ENCODE data around the gene METTL8. TPM values are rescaled to one million over a fixed set of nuclear protein-coding genes. Genes with fewer than 3 reads are reported as not detected.

METTL8 gene
- total RNA-seq, 4 donors from 2014 or later: 17.2 to 45.3 (median 25.7) TPM

DNA sequence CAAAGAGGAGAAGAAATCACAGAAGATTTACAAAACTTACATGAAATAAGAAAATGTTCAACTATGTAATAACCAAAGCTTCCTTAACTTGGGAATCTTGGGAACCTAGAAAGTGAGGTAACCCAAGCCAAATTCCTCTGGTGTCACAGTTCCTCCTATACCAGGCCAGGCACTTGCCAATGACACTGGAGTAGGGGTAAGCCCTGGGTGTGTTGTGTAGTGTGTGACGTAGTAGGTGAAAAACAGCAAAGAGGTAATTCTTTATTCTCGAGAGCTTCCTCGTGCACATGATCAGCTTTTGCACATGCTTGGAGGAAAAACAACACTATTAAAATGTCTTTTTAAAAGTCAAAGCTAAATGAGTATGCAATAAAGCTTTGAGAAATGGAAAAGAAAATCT lies 118.0 kb downstream of the METTL8 start:
- TF ChIP-seq, protein P1, sequence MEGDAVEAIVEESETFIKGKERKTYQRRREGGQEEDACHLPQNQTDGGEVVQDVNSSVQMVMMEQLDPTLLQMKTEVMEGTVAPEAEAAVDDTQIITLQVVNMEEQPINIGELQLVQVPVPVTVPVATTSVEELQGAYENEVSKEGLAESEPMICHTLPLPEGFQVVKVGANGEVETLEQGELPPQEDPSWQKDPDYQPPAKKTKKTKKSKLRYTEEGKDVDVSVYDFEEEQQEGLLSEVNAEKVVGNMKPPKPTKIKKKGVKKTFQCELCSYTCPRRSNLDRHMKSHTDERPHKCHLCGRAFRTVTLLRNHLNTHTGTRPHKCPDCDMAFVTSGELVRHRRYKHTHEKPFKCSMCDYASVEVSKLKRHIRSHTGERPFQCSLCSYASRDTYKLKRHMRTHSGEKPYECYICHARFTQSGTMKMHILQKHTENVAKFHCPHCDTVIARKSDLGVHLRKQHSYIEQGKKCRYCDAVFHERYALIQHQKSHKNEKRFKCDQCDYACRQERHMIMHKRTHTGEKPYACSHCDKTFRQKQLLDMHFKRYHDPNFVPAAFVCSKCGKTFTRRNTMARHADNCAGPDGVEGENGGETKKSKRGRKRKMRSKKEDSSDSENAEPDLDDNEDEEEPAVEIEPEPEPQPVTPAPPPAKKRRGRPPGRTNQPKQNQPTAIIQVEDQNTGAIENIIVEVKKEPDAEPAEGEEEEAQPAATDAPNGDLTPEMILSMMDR (IDR thresholded peaks at IDR 0.05; ENCODE audit: low read depth): no peak

DNA sequence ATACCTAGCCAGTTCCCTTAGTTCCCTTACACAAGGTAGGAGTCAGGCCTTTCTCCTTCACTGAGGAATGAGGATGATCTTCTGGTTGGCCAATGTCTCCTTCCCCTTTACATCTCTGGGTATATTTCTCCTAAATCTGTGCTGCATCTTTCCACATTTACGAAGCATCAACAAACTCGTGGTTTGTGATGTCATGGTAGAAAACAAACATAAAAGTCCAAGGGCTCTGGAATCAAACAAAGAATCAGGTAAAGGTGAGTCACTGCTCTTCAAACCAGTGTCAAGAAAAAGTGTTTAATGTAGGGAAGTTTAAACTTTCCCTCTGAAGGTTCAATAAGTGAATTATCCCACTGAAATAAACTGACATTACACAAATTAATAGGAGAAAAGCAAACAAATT lies 122.9 kb downstream of the METTL8 start:
- TF ChIP-seq, protein P1 (IDR thresholded peaks at IDR 0.05; ENCODE audit: low read depth): no peak

DNA sequence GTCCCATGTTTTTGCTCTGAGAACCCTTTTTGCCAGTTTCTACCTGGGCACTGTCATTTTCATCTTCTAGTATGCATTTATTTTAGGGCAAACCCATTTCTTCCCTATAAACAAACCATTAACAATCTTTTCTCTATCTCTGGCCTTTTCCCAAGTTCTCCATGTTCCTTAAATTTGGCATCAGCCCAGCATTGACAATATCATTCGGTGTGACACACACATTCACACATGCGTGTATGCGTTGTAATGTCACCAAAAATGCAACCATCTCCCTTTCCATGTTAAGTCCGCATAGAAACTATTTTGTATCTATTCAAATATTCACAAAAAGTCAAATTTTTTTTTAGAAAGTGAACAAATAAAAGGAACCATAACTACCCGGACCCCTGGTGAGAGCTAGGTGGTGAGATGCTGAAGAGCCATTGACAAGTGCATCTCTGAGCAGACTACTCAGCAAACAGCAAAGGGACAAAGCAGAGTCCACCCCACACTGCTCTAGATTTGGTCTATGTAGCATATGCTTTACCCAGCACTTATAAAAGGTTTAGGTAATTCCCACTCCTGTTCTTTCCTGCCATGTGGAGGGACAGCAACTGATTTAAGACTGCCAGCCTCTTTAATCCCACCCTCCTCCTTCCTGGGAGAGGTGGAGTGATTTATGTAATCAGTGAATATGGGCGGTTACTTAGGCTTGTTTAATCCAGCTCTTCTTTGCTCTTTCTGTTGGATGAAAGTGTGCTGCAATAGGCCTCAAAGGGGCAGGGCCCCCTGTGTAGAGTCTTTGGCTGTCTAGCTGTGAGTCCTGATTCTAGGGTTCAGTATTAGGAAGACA lies 124.1 kb downstream of the METTL8 start:
- TF ChIP-seq, protein P1 (IDR thresholded peaks at IDR 0.05; ENCODE audit: low read depth): no peak

DNA sequence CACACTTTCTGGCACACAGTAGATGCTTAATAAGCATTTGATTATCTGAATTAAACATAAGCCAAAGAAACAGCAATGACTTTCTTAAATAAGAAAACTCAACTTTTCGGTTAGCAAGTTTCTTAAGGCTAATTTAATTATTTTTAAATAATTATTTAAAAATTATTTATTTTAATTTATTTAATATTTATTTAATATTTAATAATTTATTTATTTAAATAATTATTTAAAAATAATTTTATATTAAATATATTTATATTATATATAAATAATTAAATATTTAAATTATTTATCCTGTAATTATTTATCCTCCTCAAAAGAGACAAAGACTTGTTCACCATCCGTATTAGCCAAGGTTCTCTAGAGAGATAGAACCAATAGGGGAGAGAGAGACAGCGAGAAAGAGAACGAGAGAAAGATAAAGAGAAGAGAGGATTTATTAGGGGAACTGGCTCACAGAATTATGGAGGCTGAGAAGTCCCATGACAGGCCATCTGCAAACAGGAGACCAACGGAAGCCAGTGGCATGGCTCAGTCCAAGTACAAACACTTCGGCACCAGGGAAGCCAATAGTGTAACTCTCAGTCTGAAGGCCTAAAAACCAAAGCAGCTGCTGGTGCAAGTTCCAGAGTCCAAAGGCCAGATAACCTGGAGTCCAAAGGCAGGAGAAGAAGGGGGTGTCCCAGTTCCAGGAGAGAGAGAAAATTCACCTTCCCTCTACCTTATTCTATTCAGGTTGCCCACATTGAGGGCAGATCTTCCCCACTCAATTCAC lies 125.3 kb downstream of the METTL8 start:
- TF ChIP-seq, protein P1 (IDR thresholded peaks at IDR 0.05; ENCODE audit: low read depth): no peak

DNA sequence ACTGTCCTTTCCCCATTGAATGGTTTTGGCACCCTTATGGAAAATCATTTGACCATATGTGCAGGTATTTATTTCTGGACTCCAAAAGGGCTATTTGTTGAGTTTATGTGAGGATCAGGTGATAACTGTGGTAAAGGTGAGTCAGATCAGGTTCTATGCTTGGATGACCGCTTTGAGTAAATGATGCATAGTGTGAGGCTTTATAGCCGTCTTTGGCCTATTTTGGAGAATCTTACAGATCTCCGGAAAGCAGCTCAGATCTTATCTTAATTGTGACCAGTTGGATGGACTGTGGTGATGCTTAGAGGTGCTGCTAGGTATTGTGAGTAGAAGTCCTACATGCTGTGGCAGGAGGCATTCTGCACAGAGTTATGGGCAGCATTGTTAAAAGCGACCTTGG lies 126.2 kb downstream of the METTL8 start:
- TF ChIP-seq, protein P1 (IDR thresholded peaks at IDR 0.05; ENCODE audit: low read depth): no peak

DNA sequence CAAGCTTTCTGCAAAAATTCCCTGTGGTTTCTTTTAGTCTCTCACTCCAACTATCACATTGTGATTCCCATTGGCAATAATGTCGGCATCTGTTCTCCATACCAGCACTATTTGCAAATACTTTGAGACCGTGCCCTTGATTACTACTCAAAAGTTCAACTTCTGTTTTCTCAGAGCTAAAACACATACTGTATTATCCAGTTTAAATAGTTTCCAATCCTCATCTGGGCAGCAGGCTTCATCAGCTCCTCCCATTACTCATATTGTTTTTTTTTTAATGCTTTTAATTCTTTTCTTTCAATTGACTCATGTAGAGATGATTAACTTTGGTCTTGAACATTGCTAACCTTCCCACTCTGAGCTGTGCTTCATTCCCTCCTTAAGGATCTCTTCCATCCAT lies 135.8 kb downstream of the METTL8 start:
- TF ChIP-seq, protein P1 (IDR thresholded peaks at IDR 0.05; ENCODE audit: low read depth): no peak

DNA sequence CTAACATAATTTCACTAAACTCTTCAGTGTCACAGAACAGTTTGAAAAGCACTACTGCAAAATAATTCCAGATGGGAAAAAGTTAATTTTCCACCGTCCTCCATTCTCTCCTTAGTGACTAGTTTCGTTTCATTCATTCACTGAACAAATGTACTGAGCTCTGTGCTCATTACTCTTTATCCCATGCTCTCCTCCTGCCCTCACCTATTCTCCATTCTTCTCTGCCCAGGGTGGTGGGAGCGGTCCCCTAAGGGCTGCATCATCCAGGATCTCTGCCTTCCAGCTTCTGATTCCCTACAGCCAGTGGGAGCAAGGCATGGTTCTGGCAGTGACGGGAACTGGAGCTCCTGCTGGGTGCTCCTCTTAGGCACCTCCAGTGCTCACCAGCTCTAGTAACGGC lies 139.2 kb downstream of the METTL8 start:
- TF ChIP-seq, protein P1 (IDR thresholded peaks at IDR 0.05; ENCODE audit: low read depth): no peak
